A549 (cell line): ENCODE results near the gene AGBL4. TPM values are rescaled to one million over a fixed set of nuclear protein-coding genes. Genes with fewer than 3 reads are reported as not detected.

ENCODE experiments used
- ATAC-seq, 2 experiments: fragments of 200-7000 bp in 1 of 2; fragments of >200 bp in 1 of 2; cut with Nextera tagmentation in 1 of 2; cut with Tn5 transposase in 1 of 2; 3 replicates each; pipeline versions ENCODE4 v1.8.0 to v1.9.1; 2018 to 2020; ENCODE audit warnings: mild to moderate bottlenecking in 1 of 2, moderate library complexity in 1 of 2
- CTCF ChIA-PET: fragments of 300-600 bp; sonication (Branson Sonifier 250); formaldehyde crosslinking; extraction: SDS; loops from one replicate; lab custom pipeline; 2021; ENCODE audit warnings: antibody characterized with exemption, inconsistent platforms; lab: Yijun Ruan, JAX
- POLR2A ChIA-PET: fragments of 350-600 bp; formaldehyde crosslinking; extraction: SDS; loops from one replicate; lab custom pipeline; 2021; ENCODE audit warnings: antibody characterized with exemption, inconsistent platforms; lab: Yijun Ruan, JAX
- DNase-seq, 2 experiments: peaks; one replicate each; pipeline versions ENCODE4 v3.0.0 to v3.0.0-alpha.2; 2011 to 2016; ENCODE audit warnings: low read depth in 1 of 2, low spot score in 1 of 2
- FAIRE-seq: peaks from 2 replicates; lab custom pipeline; 2011; peaks lifted over from hg19 to GRCh38; lab: Jason Lieb, UNC
- H3K27ac ChIP-seq, 2 experiments: fragments of >200 bp; sonication (Bioruptor Twin); formaldehyde crosslinking; 3 replicates each; pipeline ENCODE4 v1.5.1; 2016 to 2017
- H3K4me1 ChIP-seq: fragments of >200 bp; sonication (Bioruptor Twin); formaldehyde crosslinking; 3 replicates; pipeline ENCODE4 v1.6.1; 2016
- H3K4me2 ChIP-seq: fragments of >200 bp; sonication (Bioruptor Twin); formaldehyde crosslinking; 3 replicates; pipeline ENCODE4 v1.6.1; 2016
- H3K4me3 ChIP-seq: fragments of >200 bp; sonication (Bioruptor Twin); formaldehyde crosslinking; 3 replicates; pipeline ENCODE4 v1.5.1; 2016
- H3K9me3 ChIP-seq: fragments of >200 bp; sonication (Bioruptor Twin); formaldehyde crosslinking; 3 replicates; pipeline ENCODE4 v1.6.1; 2016
- CEBPB ChIP-seq, 2 experiments: fragments of >200 bp in 1 of 2; sonication (Bioruptor Twin) in 1 of 2; formaldehyde crosslinking in 1 of 2; IDR thresholded peaks; 2 replicates each; pipeline ENCODE4 v1.6.1; 2012 to 2016
- CHD4 ChIP-seq: fragments of 200-600 bp; sonication (generic); IDR thresholded peaks from 2 replicates; pipeline ENCODE4 v1.6.1; 2016; ENCODE audit warnings: antibody characterized with exemption, mild to moderate bottlenecking, borderline replicate concordance
- E2F6 ChIP-seq: IDR thresholded peaks from 2 replicates; pipeline ENCODE4 v1.6.1; 2012; ENCODE audit warnings: low read depth, borderline replicate concordance
- EHMT2 ChIP-seq: fragments of 200-600 bp; sonication (generic); IDR thresholded peaks from 2 replicates; pipeline ENCODE4 v1.6.1; 2016; ENCODE audit warnings: antibody characterized with exemption, low read depth, mild to moderate bottlenecking, moderate library complexity
- FOSL2 ChIP-seq, 2 experiments: fragments of 450-650 bp in 1 of 2; fragments of >200 bp in 1 of 2; sonication (Bioruptor Twin) in 1 of 2; formaldehyde crosslinking; IDR thresholded peaks; 2 replicates each; pipeline versions ENCODE4 v1.5.0 to v1.6.1; 2016 to 2020; ENCODE audit warnings: mild to moderate bottlenecking in 1 of 2, moderate library complexity in 1 of 2
- GATA3 ChIP-seq: IDR thresholded peaks from 2 replicates; pipeline ENCODE4 v1.6.1; 2012; ENCODE audit warnings: borderline replicate concordance
- HES2 ChIP-seq: fragments of >200 bp; sonication (Bioruptor Twin); formaldehyde crosslinking; IDR thresholded peaks from 2 replicates; pipeline ENCODE4 v1.6.1; 2016
- JUN ChIP-seq, 2 experiments: fragments of >200 bp; sonication (Bioruptor Twin); formaldehyde crosslinking; IDR thresholded peaks; 2 replicates in 1 of 2; 3 replicates in 1 of 2; pipeline ENCODE4 v1.6.1; 2016 to 2017
- KDM1A ChIP-seq: fragments of 200-600 bp; sonication (generic); IDR thresholded peaks from 2 replicates; pipeline ENCODE4 v1.6.1; 2016; ENCODE audit warnings: low read depth, mild to moderate bottlenecking
- KDM5A ChIP-seq: fragments of 200-600 bp; sonication (generic); IDR thresholded peaks from 2 replicates; pipeline ENCODE4 v1.6.1; 2016; ENCODE audit warnings: antibody characterized with exemption, mild to moderate bottlenecking
- MYC ChIP-seq: IDR thresholded peaks from 2 replicates; pipeline ENCODE4 v1.6.1; 2012; ENCODE audit warnings: mild to moderate bottlenecking, inconsistent platforms, low read length, improper control_type of control experiment, borderline replicate concordance
- POLR2A ChIP-seq: IDR thresholded peaks from 2 replicates; pipeline ENCODE4 v1.6.1; 2012; ENCODE audit warnings: mild to moderate bottlenecking, low read length
- RAD21 ChIP-seq, 2 experiments: fragments of >200 bp in 1 of 2; sonication (Bioruptor Twin) in 1 of 2; formaldehyde crosslinking in 1 of 2; IDR thresholded peaks in 1 of 2; conservative IDR thresholded peaks in 1 of 2; 2 replicates in 1 of 2; 3 replicates in 1 of 2; pipeline ENCODE4 v1.6.1; 2012 to 2018; ENCODE audit warnings: inconsistent platforms in 1 of 2
- RARB ChIP-seq: fragments of 250-450 bp; sonication (Bioruptor Pico); IDR thresholded peaks from 2 replicates; pipeline ENCODE4 v1.8.0; 2021; ENCODE audit warnings: mild to moderate bottlenecking, moderate library complexity
- RCOR1 ChIP-seq: fragments of 150-350 bp; IDR thresholded peaks from 2 replicates; pipeline ENCODE4 v1.6.1; 2014; ENCODE audit warnings: antibody characterized with exemption, low read length, low read depth
- REST ChIP-seq: fragments of 200-600 bp; sonication (generic); IDR thresholded peaks from 2 replicates; pipeline ENCODE4 v1.6.1; 2016; ENCODE audit warnings: antibody characterized with exemption, mild to moderate bottlenecking, moderate library complexity
- SMC3 ChIP-seq: fragments of >200 bp; sonication (Bioruptor Twin); formaldehyde crosslinking; IDR thresholded peaks from 3 replicates; pipeline ENCODE4 v1.6.1; 2018; ENCODE audit warnings: inconsistent platforms
- USF2 ChIP-seq: fragments of 450-650 bp; IDR thresholded peaks from 2 replicates; pipeline ENCODE4 v1.6.1; 2014; ENCODE audit warnings: antibody characterized with exemption
- ZC3H11A ChIP-seq: fragments of 450-650 bp; IDR thresholded peaks from 2 replicates; pipeline ENCODE4 v1.6.1; 2014; ENCODE audit warnings: antibody characterized with exemption, mild to moderate bottlenecking
- ZFP36 ChIP-seq: fragments of 450-650 bp; IDR thresholded peaks from 2 replicates; pipeline ENCODE4 v1.6.1; 2014; ENCODE audit warnings: borderline replicate concordance; ENCODE audit not compliant: partially characterized antibody
- ZSCAN20 ChIP-seq: fragments of 250-450 bp; sonication (Bioruptor Pico); IDR thresholded peaks from 2 replicates; pipeline ENCODE4 v1.8.0; 2022; ENCODE audit warnings: mild to moderate bottlenecking, moderate library complexity
- WGBS: methylation state at CpG from one replicate; pipeline ENCODE4 v1.1.6; 2017; ENCODE audit errors: missing lambda C conversion rate; 5-methylcytosine and 5-hydroxymethylcytosine counted together
- polyA plus RNA-seq, 4 experiments: library from polyadenylated mRNA; depleted of rRNA in 3 of 4; stranded (reverse); fragments of >200 nt; fragmentation: RNase III in 1 of 4; extraction: RNeasy Plus Mini Kit Qiagen cat#74134 plus additional on column Dnase treatment in 1 of 4; gene quantifications; 2 replicates in 3 of 4; 3 replicates in 1 of 4; pipeline ENCODE4 v1.2.3, GENCODE V29; 2011 to 2017

AGBL4 gene
- polyA plus RNA-seq, 2 of the 4 experiments (the other 2 are of a cell fraction), result not detected

- no peak for DNase-seq
- ChIA-PET CTCF (interaction anchor here (2.2 kb wide), 1 partner anchor 11 kb away, joined by 4 read pairs; no protein-coding TSS in a partner anchor), POLR2A (no interaction called here)
- Histone ChIP-seq H3K9me3 (no peaks in the 10 kb centered on the region), H3K4me3 (no peak overlapping the region), H3K4me2 (no peak overlapping the region), H3K4me1 (no peaks in the 10 kb centered on the region), H3K27ac (no peak overlapping the region)
- WGBS, result 19% methylated on average over 4 of the region's 5 CpGs
- ATAC-seq, result no peak
- FAIRE-seq, result no peak
- TF ChIP-seq RCOR1 (no peak), EHMT2 (no peak), JUN (IDR thresholded peaks at IDR 0.05) (no peak), ZFP36 (no peak), E2F6 (no peak), SMC3 (no peak), RAD21 (conservative IDR thresholded peaks at IDR 0.05 in 1 of 2, IDR thresholded peaks at IDR 0.05 in 1 of 2) (no peak), HES2 (no peak), USF2 (no peak), ZSCAN20 (CRISPR knock-in tag) (no peak), KDM1A (no peak)
These were observed 1496.7 kb downstream of the AGBL4 start for GRCh38 chr1:48527051-48527450.

GRCh38 chr1:48526008-48526710, 1497.6 kb downstream of the AGBL4 start:
- Histone ChIP-seq H3K9me3 (no peaks in the 10 kb centered on the region), H3K4me3 (no peak overlapping the region), H3K4me1 (no peaks in the 10 kb centered on the region), H3K27ac (no peak overlapping the region)
- 8% methylated on average over 4 of the region's 4 CpGs for WGBS
- no peak for FAIRE-seq
- no peak for DNase-seq
- no peak for ATAC-seq
- TF ChIP-seq SMC3, result no peak
- no peak for TF ChIP-seq MYC
- TF ChIP-seq GATA3, result no peak
- TF ChIP-seq FOSL2 (IDR thresholded peaks at IDR 0.05), result no peak
- no peak for TF ChIP-seq FOSL2 (CRISPR knock-in tag; IDR thresholded peaks at IDR 0.05)
- TF ChIP-seq POLR2A, result no peak
- no peak for TF ChIP-seq KDM5A
- TF ChIP-seq, all 56 proteins: peak for 0
- POLR2A ChIA-PET, result no interaction called here
- no peak overlapping the region for H3K4me2 ChIP-seq
- CTCF ChIA-PET, result interaction anchor here (2.2 kb wide), 1 partner anchor 12 kb away, joined by 4 read pairs; no protein-coding TSS in a partner anchor

- no peak overlapping the region for H3K27ac ChIP-seq
- H3K4me3 ChIP-seq, result no peak overlapping the region
- FAIRE-seq (no peak), ATAC-seq (no peak), DNase-seq (no peak)
- no peaks in the 10 kb centered on the region for H3K4me1 ChIP-seq
- WGBS, result 15% methylated on average over 1 of the region's 1 CpG
- POLR2A ChIA-PET, result no interaction called here
- no peak overlapping the region for H3K4me2 ChIP-seq
- no peak for TF ChIP-seq REST
- no peak for TF ChIP-seq KDM5A
- no peak for TF ChIP-seq CEBPB (IDR thresholded peaks at IDR 0.05)
- no peak for TF ChIP-seq ZC3H11A
- no peak for TF ChIP-seq CHD4
- no peak for TF ChIP-seq JUN (IDR thresholded peaks at IDR 0.05)
- TF ChIP-seq RAD21 (conservative IDR thresholded peaks at IDR 0.05 in 1 of 2, IDR thresholded peaks at IDR 0.05 in 1 of 2), result no peak
- no peak for TF ChIP-seq ZFP36
- no peak for TF ChIP-seq RARB (CRISPR knock-in tag)
- TF ChIP-seq MYC, result no peak
- H3K9me3 ChIP-seq, result no peaks in the 10 kb centered on the region
- CTCF ChIA-PET, result interaction anchor here (0.8 to 2.2 kb wide), 2 partner anchors 11 to 13 kb away, joined by 4 to 5 read pairs; no protein-coding TSS in a partner anchor
These were observed 1498.8 kb downstream of the AGBL4 start for GRCh38 chr1:48524892-48525467.
